Measurements from ENCODE around the gene FASN.

Gene FASN

DNA sequence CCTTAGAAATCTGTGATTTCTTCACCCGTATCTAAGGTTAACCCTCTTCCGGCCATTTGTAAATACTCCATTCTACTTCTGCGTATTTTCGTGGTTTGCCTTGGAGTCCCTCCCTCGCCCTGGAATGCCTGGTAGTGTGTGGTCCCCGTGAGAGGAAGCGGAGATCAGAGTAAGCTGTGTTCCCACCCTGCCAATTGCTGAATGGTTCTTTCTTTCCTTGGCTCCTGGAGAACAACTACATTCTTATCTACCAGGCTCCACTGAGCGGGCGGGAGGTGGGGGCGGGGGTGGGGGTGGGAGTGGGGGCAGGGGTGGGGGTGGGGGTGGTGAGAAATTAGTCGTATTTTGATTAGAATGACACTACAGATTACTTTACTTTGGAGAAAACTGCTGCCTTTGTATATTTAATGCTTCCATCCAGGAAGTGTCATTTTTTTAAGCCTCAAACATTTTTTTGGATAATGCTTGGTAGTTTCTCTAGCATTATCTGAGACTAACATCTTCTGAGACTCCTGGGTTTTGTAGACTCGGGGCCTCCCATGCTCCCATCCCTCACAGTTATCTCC lies 20.9 kb upstream of the FASN start:
- no peaks in the 10 kb centered on the region for H3K27me3 ChIP-seq (ENCODE audit: insufficient read depth, low read length, poor library complexity, severe bottlenecking)
- no peaks in the 10 kb centered on the region for H3K9me3 ChIP-seq (ENCODE audit: insufficient read depth, low read depth, low read length)
- no peak overlapping the region for H2AFZ ChIP-seq (ENCODE audit: low read length)
- H3K9me2 ChIP-seq (replicated peaks; ENCODE audit: low read depth, low read length), result no peaks in the 10 kb centered on the region
- H3F3A ChIP-seq (ENCODE audit: low read depth), result no peaks in the 10 kb centered on the region
- TF ChIP-seq EZH2phosphoT487 (IDR thresholded peaks at IDR 0.05; ENCODE audit: borderline replicate concordance), result no peak
- TF ChIP-seq, protein P1, sequence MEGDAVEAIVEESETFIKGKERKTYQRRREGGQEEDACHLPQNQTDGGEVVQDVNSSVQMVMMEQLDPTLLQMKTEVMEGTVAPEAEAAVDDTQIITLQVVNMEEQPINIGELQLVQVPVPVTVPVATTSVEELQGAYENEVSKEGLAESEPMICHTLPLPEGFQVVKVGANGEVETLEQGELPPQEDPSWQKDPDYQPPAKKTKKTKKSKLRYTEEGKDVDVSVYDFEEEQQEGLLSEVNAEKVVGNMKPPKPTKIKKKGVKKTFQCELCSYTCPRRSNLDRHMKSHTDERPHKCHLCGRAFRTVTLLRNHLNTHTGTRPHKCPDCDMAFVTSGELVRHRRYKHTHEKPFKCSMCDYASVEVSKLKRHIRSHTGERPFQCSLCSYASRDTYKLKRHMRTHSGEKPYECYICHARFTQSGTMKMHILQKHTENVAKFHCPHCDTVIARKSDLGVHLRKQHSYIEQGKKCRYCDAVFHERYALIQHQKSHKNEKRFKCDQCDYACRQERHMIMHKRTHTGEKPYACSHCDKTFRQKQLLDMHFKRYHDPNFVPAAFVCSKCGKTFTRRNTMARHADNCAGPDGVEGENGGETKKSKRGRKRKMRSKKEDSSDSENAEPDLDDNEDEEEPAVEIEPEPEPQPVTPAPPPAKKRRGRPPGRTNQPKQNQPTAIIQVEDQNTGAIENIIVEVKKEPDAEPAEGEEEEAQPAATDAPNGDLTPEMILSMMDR (conservative IDR thresholded peaks at IDR 0.05; ENCODE audit: low read length), result no peak
- H3K36me3 ChIP-seq (ENCODE audit: insufficient read depth, low read length), result peaks cover 49% of the 10 kb centered on the region; the same call in 1 of the 2 replicates
- 0 out of 2 replicates have a peak, but pooled peaks cover 4% of the 10 kb centered on the region for H3K79me2 ChIP-seq (ENCODE audit: insufficient read depth, low read length)
- no peaks in the 10 kb centered on the region for H4K20me1 ChIP-seq (ENCODE audit: insufficient read depth, low read length, poor library complexity, severe bottlenecking)
- no peak overlapping the region for H3K4me3 ChIP-seq (ENCODE audit: low read length, poor library complexity, severe bottlenecking)
- H3K9ac ChIP-seq (ENCODE audit: low read depth, low read length, poor library complexity, severe bottlenecking), result no peak overlapping the region
- no peaks in the 10 kb centered on the region for H3K4me1 ChIP-seq (ENCODE audit: insufficient read depth, low read length, poor library complexity, severe bottlenecking)
- no peak overlapping the region for H3K4me2 ChIP-seq (ENCODE audit: low read depth, low read length, poor library complexity, severe bottlenecking)

- H3K4me3 ChIP-seq (ENCODE audit: low read length, poor library complexity, severe bottlenecking), result no peak overlapping the region
- H4K20me1 ChIP-seq (ENCODE audit: insufficient read depth, low read length, poor library complexity, severe bottlenecking), result no peaks in the 10 kb centered on the region
- no peak overlapping the region for H3K9ac ChIP-seq (ENCODE audit: low read depth, low read length, poor library complexity, severe bottlenecking)
- no peaks in the 10 kb centered on the region for H3K9me2 ChIP-seq (replicated peaks; ENCODE audit: low read depth, low read length)
- no peaks in the 10 kb centered on the region for H3K4me1 ChIP-seq (ENCODE audit: insufficient read depth, low read length, poor library complexity, severe bottlenecking)
- 0 out of 2 replicates have a peak, but pooled peaks cover 4% of the 10 kb centered on the region for H3K79me2 ChIP-seq (ENCODE audit: insufficient read depth, low read length)
- no peak overlapping the region for H3K4me2 ChIP-seq (ENCODE audit: low read depth, low read length, poor library complexity, severe bottlenecking)
- H3K27me3 ChIP-seq (ENCODE audit: insufficient read depth, low read length, poor library complexity, severe bottlenecking), result no peaks in the 10 kb centered on the region
- H3F3A ChIP-seq (ENCODE audit: low read depth), result no peaks in the 10 kb centered on the region
- peaks cover 50% of the 10 kb centered on the region; the same call in 1 of the 2 replicates for H3K36me3 ChIP-seq (ENCODE audit: insufficient read depth, low read length)
- TF ChIP-seq EZH2phosphoT487 (IDR thresholded peaks at IDR 0.05; ENCODE audit: borderline replicate concordance), result no peak
- TF ChIP-seq, protein P1 (conservative IDR thresholded peaks at IDR 0.05; ENCODE audit: low read length), result no peak
- H2AFZ ChIP-seq (ENCODE audit: low read length), result no peak overlapping the region
- H3K9me3 ChIP-seq (ENCODE audit: insufficient read depth, low read depth, low read length), result no peaks in the 10 kb centered on the region
Measured at GRCh38 chr17:82118168-82118814, 20.3 kb upstream of the FASN start.

DNA sequence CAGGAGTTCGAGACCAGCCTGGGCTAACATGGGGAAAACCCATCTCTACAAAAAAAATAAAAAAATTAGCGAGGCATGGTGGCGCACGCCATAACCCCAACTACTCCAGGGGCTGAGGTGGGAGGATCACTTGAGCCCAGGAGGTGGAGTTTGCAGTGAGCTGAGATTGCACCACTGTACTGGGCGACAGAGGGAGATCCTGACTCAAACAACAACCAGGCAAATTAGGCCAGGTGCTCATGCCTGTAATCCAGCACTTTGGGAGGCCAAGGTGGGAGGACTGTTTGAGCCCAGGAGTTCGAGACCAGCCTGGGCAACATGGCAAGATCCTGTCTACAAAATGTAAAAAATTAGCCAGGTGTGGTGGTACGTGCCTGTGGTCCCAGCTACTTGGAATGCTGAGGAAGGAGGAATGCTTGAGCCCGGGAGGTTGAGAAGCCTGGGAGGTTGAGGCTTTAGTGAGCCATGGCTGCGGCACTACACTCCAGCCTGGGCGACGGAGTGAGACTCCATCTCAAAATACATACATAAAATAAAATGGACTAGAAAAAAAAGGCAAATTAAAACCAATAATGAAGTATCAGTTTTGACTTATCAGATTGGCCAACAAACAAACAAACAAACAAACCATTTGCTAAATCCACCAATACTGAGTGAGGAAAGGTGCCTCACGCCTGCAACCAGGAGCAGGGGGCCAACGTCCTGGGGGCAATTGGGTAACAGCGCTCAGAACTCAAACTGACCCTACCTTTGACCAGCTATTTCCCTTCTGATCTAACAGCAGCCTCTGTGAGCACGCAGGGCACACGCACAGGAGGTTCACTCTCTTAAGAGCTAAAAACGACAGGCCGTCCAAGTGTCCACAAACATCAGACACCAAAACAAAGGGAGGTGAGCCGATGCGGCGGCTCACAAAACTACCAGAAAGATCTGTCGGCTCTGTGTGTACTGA lies 19.4 kb upstream of the FASN start:
- Histone ChIP-seq H3K4me3 (ENCODE audit: low read length, poor library complexity, severe bottlenecking) (no peak overlapping the region), H3K4me1 (ENCODE audit: insufficient read depth, low read length, poor library complexity, severe bottlenecking) (no peaks in the 10 kb centered on the region), H3K36me3 (ENCODE audit: insufficient read depth, low read length) (peaks cover 52% of the 10 kb centered on the region; the same call in 1 of the 2 replicates), H4K20me1 (ENCODE audit: insufficient read depth, low read length, poor library complexity, severe bottlenecking) (no peaks in the 10 kb centered on the region), H3K4me2 (ENCODE audit: low read depth, low read length, poor library complexity, severe bottlenecking) (no peak overlapping the region), H3K9me3 (ENCODE audit: insufficient read depth, low read depth, low read length) (no peaks in the 10 kb centered on the region), H3K27me3 (ENCODE audit: insufficient read depth, low read length, poor library complexity, severe bottlenecking) (no peaks in the 10 kb centered on the region), H3K79me2 (ENCODE audit: insufficient read depth, low read length) (0 out of 2 replicates have a peak, but pooled peaks cover 4% of the 10 kb centered on the region), H2AFZ (ENCODE audit: low read length) (no peak overlapping the region), H3K9ac (ENCODE audit: low read depth, low read length, poor library complexity, severe bottlenecking) (no peak overlapping the region), H3K9me2 (replicated peaks; ENCODE audit: low read depth, low read length) (no peaks in the 10 kb centered on the region), H3F3A (ENCODE audit: low read depth) (no peaks in the 10 kb centered on the region)
- TF ChIP-seq, protein P1 (conservative IDR thresholded peaks at IDR 0.05; ENCODE audit: low read length), result no peak
- no peak for TF ChIP-seq EZH2phosphoT487 (IDR thresholded peaks at IDR 0.05; ENCODE audit: borderline replicate concordance)
